Calu3 (cell line): ENCODE results near the gene DNAJB5. TPM values are rescaled to one million over a fixed set of nuclear protein-coding genes. Genes with fewer than 3 reads are reported as not detected.

Experiments used
- BruUV-seq: library from RNA; stranded (reverse); fragments of 400-500 nt; replicated peaks from 2 replicates; lab custom pipeline; 2021; lab: Mats Ljungman, UMichigan
- CTCF ChIA-PET: fragments of 300-600 bp; sonication (Branson Sonifier 250); formaldehyde crosslinking; loops from one replicate; lab custom pipeline; 2022; ENCODE audit warnings: antibody characterized with exemption; lab: Charles Lee
- DNase-seq: peaks from one replicate; pipeline ENCODE4 v3.0.0; 2022
- H3K27ac Mint-ChIP-seq: one replicate; pipeline ENCODE4 v1.8.0; 2022; ENCODE audit warnings: mixed read lengths; ENCODE audit not compliant: unreplicated experiment
- H3K27me3 Mint-ChIP-seq: one replicate; pipeline ENCODE4 v1.8.0; 2022; ENCODE audit warnings: mixed read lengths; ENCODE audit not compliant: unreplicated experiment
- H3K36me3 Mint-ChIP-seq: one replicate; pipeline ENCODE4 v1.8.0; 2022; ENCODE audit warnings: mild to moderate bottlenecking, moderate library complexity, mixed read lengths; ENCODE audit not compliant: insufficient read depth, unreplicated experiment
- H3K4me1 Mint-ChIP-seq: one replicate; pipeline ENCODE4 v1.8.0; 2022; ENCODE audit warnings: mild to moderate bottlenecking, low read depth, mixed read lengths; ENCODE audit not compliant: unreplicated experiment
- H3K4me3 Mint-ChIP-seq: one replicate; pipeline ENCODE4 v1.8.0; 2022; ENCODE audit warnings: mild to moderate bottlenecking, low read depth, moderate library complexity, mixed read lengths; ENCODE audit not compliant: unreplicated experiment
- H3K9me3 Mint-ChIP-seq: one replicate; pipeline ENCODE4 v1.8.0; 2022; ENCODE audit warnings: low read depth, mixed read lengths; ENCODE audit not compliant: unreplicated experiment
- CTCF ChIP-seq: fragments of 200-600 bp; IDR thresholded peaks from one replicate; pipeline ENCODE4 v1.8.0; 2022; ENCODE audit warnings: antibody characterized with exemption; ENCODE audit not compliant: unreplicated experiment
- intact Hi-C: fragments of 100-400 bp; cut with micrococcal nuclease; formaldehyde crosslinking; loops from one replicate; pipeline ENCODE4 v1.10.0; 2022; ENCODE audit not compliant: unreplicated experiment
- total RNA-seq: library from RNA; stranded (reverse); gene quantifications from 2 replicates; pipeline ENCODE4 v1.2.3, GENCODE V29; 2022

DNAJB5 gene
- total RNA-seq, 1 experiment from 2014 or later: 3.1 TPM

GRCh38 chr9:34980181-34980761, 9.3 kb upstream of the DNAJB5 start:
- BruUV-seq: no TSS peak
- no peak for TF ChIP-seq CTCF
- intact Hi-C loops: no loop called here
- Mint-ChIP-seq H3K36me3 (no peaks in the 10 kb centered on the region), H3K4me3 (no peak overlapping the region), H3K9me3 (no peaks in the 10 kb centered on the region), H3K27ac (no peak overlapping the region), H3K4me1 (no peaks in the 10 kb centered on the region), H3K27me3 (peaks cover 94% of the 10 kb centered on the region)
- CTCF ChIA-PET: no interaction called here
- DNase-seq: no peak

GRCh38 chr9:34982361-34982760, 7.2 kb upstream of the DNAJB5 start:
- intact Hi-C loops: no loop called here
- no peak for TF ChIP-seq CTCF
- Mint-ChIP-seq H3K4me3 (no peak overlapping the region), H3K36me3 (no peaks in the 10 kb centered on the region), H3K9me3 (no peaks in the 10 kb centered on the region), H3K4me1 (peaks cover 8% of the 10 kb centered on the region), H3K27ac (no peak overlapping the region), H3K27me3 (peaks cover 86% of the 10 kb centered on the region)
- CTCF ChIA-PET: no interaction called here
- DNase-seq: no peak
- no TSS peak for BruUV-seq

- Mint-ChIP-seq H3K9me3 (no peaks in the 10 kb centered on the region), H3K4me3 (no peak overlapping the region), H3K27ac (no peak overlapping the region), H3K36me3 (no peaks in the 10 kb centered on the region), H3K4me1 (peaks cover 12% of the 10 kb centered on the region), H3K27me3 (peaks cover 85% of the 10 kb centered on the region)
- CTCF ChIA-PET: no interaction called here
- no TSS peak for BruUV-seq
- intact Hi-C loops: no loop called here
- DNase-seq: no peak
- TF ChIP-seq CTCF: no peak
Measured at GRCh38 chr9:34983209-34983608, 6.3 kb upstream of the DNAJB5 start.

GRCh38 chr9:34984049-34984448, 5.5 kb upstream of the DNAJB5 start:
- peaks cover 8% of the 10 kb centered on the region for H3K36me3 Mint-ChIP-seq
- TF ChIP-seq CTCF: no peak
- H3K4me1 Mint-ChIP-seq: peaks cover 21% of the 10 kb centered on the region
- CTCF ChIA-PET: interaction anchor here (0.5 to 1.9 kb wide), 2 partner anchors 66 to 223 kb away, joined by 4 to 7 read pairs; no protein-coding TSS in a partner anchor
- no peak overlapping the region for H3K4me3 Mint-ChIP-seq
- no peaks in the 10 kb centered on the region for H3K9me3 Mint-ChIP-seq
- BruUV-seq: no TSS peak
- H3K27ac Mint-ChIP-seq: no peak overlapping the region
- intact Hi-C loops: no loop called here
- no peak for DNase-seq
- peaks cover 85% of the 10 kb centered on the region for H3K27me3 Mint-ChIP-seq
